Left lung (tissue), 10 donors: ENCODE data around the gene OPRL1. TPM values are rescaled to one million over a fixed set of nuclear protein-coding genes. Genes with fewer than 3 reads are reported as not detected.

Source experiments
- ATAC-seq: fragments of 200-7000 bp; cut with Tn5 transposase; one replicate; pipeline ENCODE4 v1.9.1; 2020; ENCODE audit warnings: moderate library complexity
- DNase-seq, 4 donors: peaks; one replicate each; pipeline ENCODE4 v3.0.0-alpha.2; 2013 to 2020
- H3K27ac ChIP-seq, 2 donors: fragments of 200-600 bp; sonication (generic) in 1 of 2; one replicate each; pipeline versions ENCODE4 v1.5.0 to v1.8.0; 2020 to 2021
- H3K27me3 ChIP-seq, 2 donors: fragments of 200-600 bp; sonication (generic) in 1 of 2; one replicate each; pipeline versions ENCODE4 v1.5.0 to v1.8.0; 2020 to 2021
- H3K36me3 ChIP-seq, 2 donors: fragments of 200-600 bp; sonication (generic) in 1 of 2; one replicate each; pipeline versions ENCODE4 v1.5.0 to v1.8.0; 2020 to 2021
- H3K4me1 ChIP-seq, 2 donors: fragments of 200-600 bp; one replicate each; pipeline ENCODE4 v1.8.0; 2021
- H3K4me3 ChIP-seq, 2 donors: fragments of 200-600 bp; sonication (generic) in 1 of 2; one replicate each; pipeline versions ENCODE4 v1.5.0 to v1.8.0; 2020 to 2021; ENCODE audit warnings: mild to moderate bottlenecking in 1 of 2
- H3K9me3 ChIP-seq, 2 donors: fragments of 200-600 bp; sonication (generic) in 1 of 2; one replicate each; pipeline versions ENCODE4 v1.5.0 to v1.8.0; 2020 to 2021
- intact Hi-C, 2 donors: fragments of 100-400 bp; cut with DNase I; formaldehyde crosslinking; loops; one replicate each; pipeline versions ENCODE4 v1.11.2 to v1.14.2; 2022
- polyA plus RNA-seq, 6 donors: library from polyadenylated mRNA; unstranded; fragments of 120-200 nt; gene quantifications; one replicate each; pipeline ENCODE4 v1.2.1, GENCODE V29; 2013; ENCODE audit not compliant: insufficient read length in 6 of 6
- total RNA-seq, 2 donors: library from RNA; stranded (reverse); fragmentation: NEBNext Ultra II Directional; extraction: Animal tissue kit (Norgen Biotek cat#: 25700); gene quantifications; one replicate each; pipeline ENCODE4 v1.2.1, GENCODE V29; 2021
- TF ChIP-seq, protein P1 (sequence below), 2 donors: fragments of 200-600 bp; sonication (generic) in 1 of 2; IDR thresholded peaks; one replicate each; pipeline versions ENCODE4 v1.5.0 to v1.8.0; 2021; ENCODE audit warnings: antibody characterized with exemption in 2 of 2
- donor health status: DM: no; HTN: yes; CAD: no.
- donor health status: DM: no; HTN: no; CAD: no.

OPRL1 gene
- total and polyA plus RNA-seq, 8 donors = 1.8 to 2.5 (median 2.2) TPM

DNA sequence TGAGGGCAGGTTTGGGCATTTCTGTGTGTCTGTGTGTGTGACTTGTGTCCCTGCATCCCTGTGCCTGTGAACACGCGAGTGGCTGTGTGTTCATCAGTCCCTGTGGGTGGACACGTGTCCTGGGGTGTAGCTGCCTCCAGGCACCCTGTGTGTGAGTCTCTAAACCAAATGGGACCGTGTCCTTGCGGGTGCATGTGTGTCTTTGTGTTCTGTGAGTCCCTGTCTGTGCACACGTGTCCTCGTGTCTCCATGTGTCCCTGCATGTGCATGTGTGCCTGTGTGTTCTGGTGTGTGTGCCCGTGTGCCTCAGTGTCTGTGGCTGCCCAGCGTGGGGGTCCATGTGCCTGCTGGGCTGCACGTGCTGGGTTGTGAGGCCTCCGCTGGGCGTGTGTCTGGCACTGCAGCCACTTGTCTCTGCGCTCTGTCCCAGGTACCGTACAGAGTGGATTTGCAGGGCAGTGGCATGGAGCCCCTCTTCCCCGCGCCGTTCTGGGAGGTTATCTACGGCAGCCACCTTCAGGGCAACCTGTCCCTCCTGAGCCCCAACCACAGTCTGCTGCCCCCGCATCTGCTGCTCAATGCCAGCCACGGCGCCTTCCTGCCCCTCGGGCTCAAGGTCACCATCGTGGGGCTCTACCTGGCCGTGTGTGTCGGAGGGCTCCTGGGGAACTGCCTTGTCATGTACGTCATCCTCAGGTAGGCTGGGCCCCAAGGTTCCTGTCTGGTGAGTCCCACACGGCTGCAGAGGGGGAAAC is 12.6 kb downstream of the OPRL1 start:
- peaks cover 0 to 3% of the 10 kb centered on the region in 2 donors for H3K9me3 ChIP-seq
- intact Hi-C loops = no loop called here
- peak; percentile 24 for ATAC-seq
- H3K36me3 ChIP-seq = no peaks in the 10 kb centered on the region
- peaks cover 0 to 17% of the 10 kb centered on the region in 2 donors for H3K27me3 ChIP-seq
- peak in 1 of 4 donors; percentile 73 for DNase-seq
- H3K4me3 ChIP-seq = no peak overlapping the region
- TF ChIP-seq, protein P1, sequence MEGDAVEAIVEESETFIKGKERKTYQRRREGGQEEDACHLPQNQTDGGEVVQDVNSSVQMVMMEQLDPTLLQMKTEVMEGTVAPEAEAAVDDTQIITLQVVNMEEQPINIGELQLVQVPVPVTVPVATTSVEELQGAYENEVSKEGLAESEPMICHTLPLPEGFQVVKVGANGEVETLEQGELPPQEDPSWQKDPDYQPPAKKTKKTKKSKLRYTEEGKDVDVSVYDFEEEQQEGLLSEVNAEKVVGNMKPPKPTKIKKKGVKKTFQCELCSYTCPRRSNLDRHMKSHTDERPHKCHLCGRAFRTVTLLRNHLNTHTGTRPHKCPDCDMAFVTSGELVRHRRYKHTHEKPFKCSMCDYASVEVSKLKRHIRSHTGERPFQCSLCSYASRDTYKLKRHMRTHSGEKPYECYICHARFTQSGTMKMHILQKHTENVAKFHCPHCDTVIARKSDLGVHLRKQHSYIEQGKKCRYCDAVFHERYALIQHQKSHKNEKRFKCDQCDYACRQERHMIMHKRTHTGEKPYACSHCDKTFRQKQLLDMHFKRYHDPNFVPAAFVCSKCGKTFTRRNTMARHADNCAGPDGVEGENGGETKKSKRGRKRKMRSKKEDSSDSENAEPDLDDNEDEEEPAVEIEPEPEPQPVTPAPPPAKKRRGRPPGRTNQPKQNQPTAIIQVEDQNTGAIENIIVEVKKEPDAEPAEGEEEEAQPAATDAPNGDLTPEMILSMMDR (IDR thresholded peaks at IDR 0.05) = no peak
- no peaks in the 10 kb centered on the region for H3K4me1 ChIP-seq
- H3K27ac ChIP-seq = no peak overlapping the region

DNA sequence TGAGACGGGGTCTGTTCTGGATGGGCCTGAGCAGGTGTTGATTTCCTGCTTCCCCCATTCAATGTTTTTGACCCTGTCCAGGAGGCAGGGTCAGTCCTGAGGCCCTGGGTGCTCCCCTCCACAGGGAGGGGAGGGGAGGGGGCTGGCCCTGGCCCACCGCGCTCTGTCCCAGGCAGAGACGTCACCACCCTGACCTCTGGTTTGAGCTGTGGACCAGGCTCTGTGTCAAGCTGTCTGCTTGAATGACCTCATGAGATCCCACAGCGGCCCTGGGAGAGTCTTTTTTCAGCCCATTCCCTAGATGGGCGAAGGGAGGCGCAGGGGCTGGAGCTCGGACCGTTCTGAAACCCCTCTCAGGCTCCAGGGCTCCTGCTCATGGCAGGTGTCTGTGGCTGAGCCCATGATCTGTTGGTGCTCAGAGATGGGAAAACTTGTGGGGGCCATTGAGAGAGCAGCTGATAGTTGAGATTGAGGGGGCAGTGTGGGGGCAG is 13.2 kb downstream of the OPRL1 start:
- Histone ChIP-seq H3K4me1 (no peaks in the 10 kb centered on the region), H3K27me3 (peaks cover 0 to 17% of the 10 kb centered on the region in 2 donors), H3K36me3 (peaks cover 0 to 6% of the 10 kb centered on the region in 2 donors), H3K4me3 (no peak overlapping the region), H3K27ac (no peak overlapping the region), H3K9me3 (no peaks in the 10 kb centered on the region)
- TF ChIP-seq, protein P1 (IDR thresholded peaks at IDR 0.05) = no peak
- DNase-seq = peak in 1 of 4 donors; percentile 30
- ATAC-seq = no peak
- intact Hi-C loops = no loop called here

DNA sequence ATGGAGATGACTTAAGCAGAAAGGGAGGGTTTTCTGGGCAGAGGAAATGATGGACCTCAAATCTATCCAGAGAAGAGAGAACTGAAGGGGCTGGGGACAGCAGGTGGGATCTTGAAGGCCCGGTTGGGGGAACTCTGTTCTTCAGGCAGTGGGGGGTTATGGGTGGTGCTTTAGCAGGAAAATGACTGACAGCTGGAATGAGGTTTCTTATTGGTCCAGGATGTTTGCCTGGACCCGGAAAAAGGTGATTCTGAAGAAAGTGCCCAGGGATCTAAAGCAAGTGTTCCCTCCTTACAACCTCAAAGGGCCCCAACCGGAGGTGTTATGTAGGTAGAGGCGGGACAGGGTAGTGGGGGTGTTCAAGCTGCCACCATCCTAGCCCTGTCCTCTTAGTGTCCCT is 15.6 kb downstream of the OPRL1 start:
- intact Hi-C loops = no loop called here

DNA sequence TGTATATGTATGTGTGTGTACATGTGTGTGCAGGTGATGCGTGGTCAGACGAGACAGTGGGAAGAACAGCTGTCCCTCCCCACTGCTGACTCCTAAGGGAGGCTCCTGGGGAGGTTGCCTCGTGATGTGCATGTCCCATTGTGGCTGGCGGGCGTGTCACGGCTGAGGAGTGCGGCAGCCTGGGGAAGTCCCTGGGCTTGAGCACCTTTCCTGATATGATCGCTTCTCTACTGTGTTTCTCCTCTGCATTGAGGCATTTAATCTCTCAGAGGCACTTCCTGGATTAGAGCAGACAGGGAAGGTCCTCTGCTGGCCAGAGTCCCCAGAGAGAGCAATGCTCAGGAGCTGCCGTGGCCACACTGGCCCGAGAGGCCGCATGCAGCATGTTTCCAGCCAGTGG is 16.0 kb downstream of the OPRL1 start:
- Histone ChIP-seq H3K9me3 (no peaks in the 10 kb centered on the region), H3K4me3 (no peak overlapping the region), H3K4me1 (no peaks in the 10 kb centered on the region), H3K27ac (no peak overlapping the region), H3K27me3 (peaks cover 3 to 26% of the 10 kb centered on the region in 2 donors), H3K36me3 (peaks cover 0 to 23% of the 10 kb centered on the region in 2 donors)
- intact Hi-C loops = no loop called here
- DNase-seq (no peak), ATAC-seq (no peak)
- TF ChIP-seq, protein P1 (IDR thresholded peaks at IDR 0.05) = no peak

More for the DNA sequence above, 15.6 kb downstream of the OPRL1 start:
- Histone ChIP-seq H3K27me3 (peaks cover 0 to 21% of the 10 kb centered on the region in 2 donors), H3K4me1 (no peaks in the 10 kb centered on the region), H3K4me3 (no peak overlapping the region), H3K27ac (no peak overlapping the region), H3K36me3 (peaks cover 0 to 23% of the 10 kb centered on the region in 2 donors), H3K9me3 (no peaks in the 10 kb centered on the region)
- ATAC-seq (no peak), DNase-seq (no peak)
- TF ChIP-seq, protein P1 (IDR thresholded peaks at IDR 0.05) = no peak

DNA sequence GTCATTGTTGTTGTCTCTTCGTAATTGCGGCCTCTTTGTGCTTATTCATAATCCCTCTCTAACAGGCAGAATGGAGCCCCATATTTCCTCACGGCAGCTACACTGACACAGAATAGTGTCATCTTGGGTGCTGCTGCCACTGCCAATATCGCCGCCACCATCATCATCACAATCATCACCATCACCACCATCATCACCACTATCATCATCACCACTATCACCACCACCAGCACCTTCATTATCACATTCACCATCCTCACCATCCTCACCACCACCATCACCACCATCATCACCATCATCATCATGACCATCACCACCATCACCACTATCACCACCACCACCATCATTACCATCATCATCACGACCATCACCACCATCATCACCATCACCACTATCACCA is 16.7 kb downstream of the OPRL1 start:
- Histone ChIP-seq H3K27ac (no peak overlapping the region), H3K4me1 (peaks cover 0 to under 1% of the 10 kb centered on the region in 2 donors), H3K9me3 (no peaks in the 10 kb centered on the region), H3K27me3 (peaks cover 9 to 32% of the 10 kb centered on the region in 2 donors), H3K36me3 (peaks cover 0 to 23% of the 10 kb centered on the region in 2 donors), H3K4me3 (no peak overlapping the region)
- DNase-seq (no peak), ATAC-seq (no peak)
- TF ChIP-seq, protein P1 (IDR thresholded peaks at IDR 0.05) = no peak
- intact Hi-C loops = no loop called here
